ENCODE data around the gene SORCS2.

SORCS2 gene

DNA sequence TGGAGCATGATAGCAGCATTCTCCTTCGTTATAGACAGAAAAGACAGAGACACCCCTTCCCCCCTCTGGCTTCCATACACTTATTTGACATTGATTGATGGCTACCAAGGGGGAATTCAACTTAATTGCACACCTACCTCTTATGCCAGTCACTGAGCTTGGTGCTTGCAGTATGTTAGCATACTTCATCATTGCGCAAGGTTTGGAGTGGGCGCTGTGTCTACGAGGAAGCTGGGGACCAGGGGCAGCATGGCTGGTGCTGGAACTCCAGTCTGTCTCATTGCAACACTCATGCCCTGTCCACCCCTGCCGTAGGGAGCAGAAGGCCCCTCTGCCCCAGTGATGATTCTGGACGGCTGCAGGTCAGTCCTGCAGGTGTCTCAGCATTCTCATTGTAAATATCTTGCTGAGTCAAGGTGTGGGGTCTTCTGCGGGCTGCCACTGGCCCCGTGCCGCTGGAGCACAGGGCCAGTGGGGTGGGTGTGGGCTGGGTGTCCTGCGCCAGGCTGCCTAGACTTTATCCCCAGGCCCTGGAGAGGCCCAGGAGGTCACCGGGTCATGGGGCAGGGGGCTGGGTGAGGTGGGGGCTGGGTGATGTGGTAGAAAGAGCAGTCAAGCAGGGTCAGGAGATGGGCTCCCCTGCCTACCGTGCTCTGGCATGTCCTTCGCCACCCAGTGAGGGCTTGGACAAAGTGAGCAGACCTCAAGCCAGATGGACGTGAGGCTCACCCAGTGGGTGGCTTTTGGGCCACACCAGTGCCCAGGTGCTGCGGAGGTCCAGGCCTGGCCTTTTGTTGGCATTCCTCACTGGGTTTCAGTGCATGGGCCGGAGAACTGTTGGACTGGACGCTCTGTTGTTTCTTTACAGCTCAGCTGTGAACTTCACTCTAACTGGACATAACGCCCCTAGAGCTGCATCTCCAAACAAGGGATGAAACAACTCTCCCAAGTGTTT is 156.9 kb downstream of the SORCS2 start:
- Histone ChIP-seq H3K27ac (no peak overlapping the region), H3K4me3 (no peak overlapping the region)
- TF ChIP-seq, protein P1, sequence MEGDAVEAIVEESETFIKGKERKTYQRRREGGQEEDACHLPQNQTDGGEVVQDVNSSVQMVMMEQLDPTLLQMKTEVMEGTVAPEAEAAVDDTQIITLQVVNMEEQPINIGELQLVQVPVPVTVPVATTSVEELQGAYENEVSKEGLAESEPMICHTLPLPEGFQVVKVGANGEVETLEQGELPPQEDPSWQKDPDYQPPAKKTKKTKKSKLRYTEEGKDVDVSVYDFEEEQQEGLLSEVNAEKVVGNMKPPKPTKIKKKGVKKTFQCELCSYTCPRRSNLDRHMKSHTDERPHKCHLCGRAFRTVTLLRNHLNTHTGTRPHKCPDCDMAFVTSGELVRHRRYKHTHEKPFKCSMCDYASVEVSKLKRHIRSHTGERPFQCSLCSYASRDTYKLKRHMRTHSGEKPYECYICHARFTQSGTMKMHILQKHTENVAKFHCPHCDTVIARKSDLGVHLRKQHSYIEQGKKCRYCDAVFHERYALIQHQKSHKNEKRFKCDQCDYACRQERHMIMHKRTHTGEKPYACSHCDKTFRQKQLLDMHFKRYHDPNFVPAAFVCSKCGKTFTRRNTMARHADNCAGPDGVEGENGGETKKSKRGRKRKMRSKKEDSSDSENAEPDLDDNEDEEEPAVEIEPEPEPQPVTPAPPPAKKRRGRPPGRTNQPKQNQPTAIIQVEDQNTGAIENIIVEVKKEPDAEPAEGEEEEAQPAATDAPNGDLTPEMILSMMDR (IDR thresholded peaks at IDR 0.05) = no peak
- DNase-seq (ENCODE audit: low spot score) = no peak

GRCh38 chr4:7350396-7350795 is 158.1 kb downstream of the SORCS2 start:
- TF ChIP-seq, protein P1 (IDR thresholded peaks at IDR 0.05) = no peak
- Histone ChIP-seq H3K4me3 (no peak overlapping the region), H3K27ac (no peak overlapping the region)
- no peak for DNase-seq (ENCODE audit: low spot score)

DNA sequence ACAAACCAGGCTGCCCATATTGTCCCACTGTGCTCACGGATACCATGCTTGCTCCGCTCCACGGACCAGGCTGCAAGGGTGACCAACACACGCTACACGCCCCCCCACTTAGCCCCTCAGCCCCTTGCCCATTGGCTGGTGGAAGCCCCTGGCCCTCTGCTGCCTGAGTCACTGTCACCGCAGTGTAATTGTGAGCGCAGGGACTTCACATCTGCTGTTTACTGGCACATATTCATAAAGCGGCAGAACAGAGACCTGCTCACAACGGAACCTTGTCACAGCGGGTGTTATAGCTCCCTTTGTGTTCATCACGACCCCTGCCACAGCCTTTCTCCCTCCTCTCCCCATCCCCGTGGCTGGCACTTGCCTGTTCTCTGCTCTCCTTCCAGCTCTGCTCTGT is 158.7 kb downstream of the SORCS2 start:
- TF ChIP-seq, protein P1 (IDR thresholded peaks at IDR 0.05) = no peak
- no peak overlapping the region for H3K4me3 ChIP-seq
- DNase-seq (ENCODE audit: low spot score) = no peak
- H3K27ac ChIP-seq = no peak overlapping the region

DNA sequence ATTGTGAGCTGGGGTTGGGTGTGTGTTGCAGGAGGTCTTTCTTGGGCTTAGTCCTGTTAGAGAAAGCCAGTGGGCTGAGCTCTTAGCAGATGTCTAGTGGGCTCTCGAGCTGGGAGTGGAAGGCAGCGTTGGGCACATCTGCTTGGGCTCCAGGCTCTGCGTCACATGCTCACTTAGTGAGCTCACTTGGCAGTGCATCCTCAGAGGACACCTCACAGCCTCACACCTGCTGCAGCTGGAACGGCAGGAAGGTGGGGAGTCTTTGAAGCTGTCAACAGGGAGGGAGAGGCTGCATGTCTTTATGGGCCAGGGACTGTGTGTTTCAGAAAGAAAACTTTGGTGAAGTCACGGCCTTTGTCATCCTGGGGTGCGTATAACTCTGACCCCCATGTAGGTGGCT is 160.1 kb downstream of the SORCS2 start:
- Histone ChIP-seq H3K4me3 (no peak overlapping the region), H3K27ac (no peak overlapping the region)
- TF ChIP-seq, protein P1 (IDR thresholded peaks at IDR 0.05) = no peak
- no peak for DNase-seq (ENCODE audit: low spot score)

DNA sequence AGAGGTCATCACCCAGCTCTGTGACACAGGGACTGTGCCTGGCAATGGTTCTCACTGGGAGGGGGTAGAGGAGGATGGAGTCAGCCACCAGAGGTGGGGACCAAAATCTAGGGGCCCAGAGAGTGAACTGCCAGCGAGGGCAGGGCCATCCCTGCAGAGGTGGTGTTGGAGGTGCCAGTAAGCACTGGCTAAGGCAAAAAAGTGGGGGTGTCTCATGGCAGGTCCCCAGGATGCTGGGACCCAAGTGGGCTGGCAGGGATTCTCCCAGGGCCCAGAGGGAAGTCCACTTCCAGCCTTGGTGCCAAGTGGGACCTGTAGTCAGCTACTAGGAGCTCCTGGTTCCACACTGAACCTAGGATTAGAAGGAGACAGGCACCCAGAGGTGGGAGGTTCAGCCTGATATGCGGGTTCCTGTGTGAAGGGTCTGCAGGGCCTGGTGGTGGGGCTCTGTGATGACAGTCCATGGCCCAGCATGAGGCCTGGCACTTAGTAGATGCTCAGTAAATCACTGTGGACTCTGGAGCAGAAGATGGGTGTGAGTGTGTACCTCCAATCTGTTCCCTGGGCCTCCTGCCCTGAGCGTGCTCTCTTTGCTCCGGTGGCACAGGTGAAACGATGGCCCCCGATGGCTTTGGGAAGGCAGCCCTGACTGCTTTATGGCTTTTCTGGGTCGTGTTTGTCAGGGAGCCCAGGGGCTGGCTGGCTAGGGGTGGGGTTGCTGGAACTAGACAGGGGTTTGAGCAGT is 160.9 kb downstream of the SORCS2 start:
- TF ChIP-seq, protein P1 (IDR thresholded peaks at IDR 0.05) = no peak
- no peak overlapping the region for H3K27ac ChIP-seq
- DNase-seq (ENCODE audit: low spot score) = no peak
- H3K4me3 ChIP-seq = no peak overlapping the region

- H3K4me3 ChIP-seq = no peak overlapping the region
- TF ChIP-seq, protein P1 (IDR thresholded peaks at IDR 0.05) = no peak
- DNase-seq (ENCODE audit: low spot score) = no peak
- H3K27ac ChIP-seq = no peak overlapping the region
Observed at GRCh38 chr4:7353846-7354610, 161.7 kb downstream of the SORCS2 start.
